ENCODE data around the gene CENPM. TPM values are rescaled to one million over a fixed set of nuclear protein-coding genes. Genes with fewer than 3 reads are reported as not detected.

CENPM gene
- polyA plus RNA-seq, 1 donor (not counting 4 experiments of a cell fraction or from before 2014, with no cell fraction given): 4.8 TPM

GRCh38 chr22:41907436-41908401 lies 39.2 kb downstream of the CENPM start:
- dilution Hi-C loops (cut with MboI; ENCODE audit: extremely low pct_ligation_motif_present, low sequenced_read_pairs): no loop called here
- Histone ChIP-seq H3K9me1 (ENCODE audit: control insufficient read depth, extremely low read depth, insufficient read depth, low read length) (no peaks in the 10 kb centered on the region), H3K4me3 (ENCODE audit: control insufficient read depth in 2 of 3, extremely low read depth in 1 of 3, insufficient read depth in 2 of 3, low read depth in 1 of 3, low read length in 3 of 3) (no peak overlapping the region), H3K4me1 (ENCODE audit: control insufficient read depth, extremely low read depth, insufficient read depth, low read length) (peaks cover 2% of the 10 kb centered on the region), H3K27me3 (ENCODE audit: control insufficient read depth, extremely low read depth, insufficient read depth, low read length) (peaks cover 39% of the 10 kb centered on the region), H3K9me3 (ENCODE audit: control insufficient read depth, low read depth, low read length) (no peaks in the 10 kb centered on the region), H4K20me1 (ENCODE audit: control insufficient read depth, extremely low read depth, insufficient read depth, low read length) (peaks cover 7% of the 10 kb centered on the region), H3K36me3 (ENCODE audit: control insufficient read depth in 2 of 2, extremely low read depth in 1 of 2, insufficient read depth in 2 of 2, low read length in 2 of 2) (peaks cover 23 to 28% of the 10 kb centered on the region in 2 experiments), H3K9ac (ENCODE audit: control insufficient read depth, extremely low read depth, insufficient read depth, low read length) (no peak overlapping the region), H3K79me2 (ENCODE audit: control insufficient read depth, insufficient read depth, low read length) (no peaks in the 10 kb centered on the region), H3K4me2 (ENCODE audit: control insufficient read depth, extremely low read depth, insufficient read depth, low read depth, low read length) (no peak overlapping the region), H3K27ac (ENCODE audit: control insufficient read depth, insufficient read depth, low read length) (no peak overlapping the region), H2AFZ (ENCODE audit: control insufficient read depth, low read length) (no peak overlapping the region)
- FAIRE-seq (no peak), DNase-seq (ENCODE audit: low read depth, low spot score) (no peak)
- TF ChIP-seq CTCF (optimal IDR thresholded peaks at IDR 0.05 in 1 of 3, IDR thresholded peaks at IDR 0.05 in 1 of 3, conservative IDR thresholded peaks at IDR 0.05 in 1 of 3; ENCODE audit: extremely low read depth in 1 of 3, insufficient read depth in 2 of 3, low read length in 3 of 3) (no peak), EZH2 (IDR thresholded peaks at IDR 0.05; ENCODE audit: low read length) (no peak)

- no peaks in the 10 kb centered on the region for H3K9me3 ChIP-seq (ENCODE audit: control insufficient read depth, low read depth, low read length)
- TF ChIP-seq CTCF (optimal IDR thresholded peaks at IDR 0.05 in 1 of 3, IDR thresholded peaks at IDR 0.05 in 1 of 3, conservative IDR thresholded peaks at IDR 0.05 in 1 of 3; ENCODE audit: extremely low read depth in 1 of 3, insufficient read depth in 2 of 3, low read length in 3 of 3) (no peak), EZH2 (IDR thresholded peaks at IDR 0.05; ENCODE audit: low read length) (no peak)
- no peak overlapping the region for H3K27ac ChIP-seq (ENCODE audit: control insufficient read depth, insufficient read depth, low read length)
- no peaks in the 10 kb centered on the region for H3K79me2 ChIP-seq (ENCODE audit: control insufficient read depth, insufficient read depth, low read length)
- H3K4me1 ChIP-seq (ENCODE audit: control insufficient read depth, extremely low read depth, insufficient read depth, low read length): peaks cover 2% of the 10 kb centered on the region
- no peaks in the 10 kb centered on the region for H3K9me1 ChIP-seq (ENCODE audit: control insufficient read depth, extremely low read depth, insufficient read depth, low read length)
- DNase-seq (ENCODE audit: low read depth, low spot score) (no peak), FAIRE-seq (no peak)
- peaks cover 23 to 35% of the 10 kb centered on the region in 2 experiments for H3K36me3 ChIP-seq (ENCODE audit: control insufficient read depth in 2 of 2, extremely low read depth in 1 of 2, insufficient read depth in 2 of 2, low read length in 2 of 2)
- H3K4me3 ChIP-seq (ENCODE audit: control insufficient read depth in 2 of 3, extremely low read depth in 1 of 3, insufficient read depth in 2 of 3, low read depth in 1 of 3, low read length in 3 of 3): no peak overlapping the region
- peaks cover 7% of the 10 kb centered on the region for H4K20me1 ChIP-seq (ENCODE audit: control insufficient read depth, extremely low read depth, insufficient read depth, low read length)
- H3K4me2 ChIP-seq (ENCODE audit: control insufficient read depth, extremely low read depth, insufficient read depth, low read depth, low read length): no peak overlapping the region
- no peak overlapping the region for H2AFZ ChIP-seq (ENCODE audit: control insufficient read depth, low read length)
- H3K27me3 ChIP-seq (ENCODE audit: control insufficient read depth, extremely low read depth, insufficient read depth, low read length): peaks cover 30% of the 10 kb centered on the region
- no peak overlapping the region for H3K9ac ChIP-seq (ENCODE audit: control insufficient read depth, extremely low read depth, insufficient read depth, low read length)
- dilution Hi-C loops (cut with MboI; ENCODE audit: extremely low pct_ligation_motif_present, low sequenced_read_pairs): no loop called here
Observed at GRCh38 chr22:41906822-41907221, 40.1 kb downstream of the CENPM start.
